Stimulated activated CD4-positive, alpha-beta T cell treated with anti-CD3 and anti-CD28 coated beads, Interleukin-4, amount 100 ng/mL, for 1 hour (primary cell): Measurements from ENCODE around the gene SIT1.
A peak's percentile ranks its signal among the peaks of the same experiment; 100 is the strongest.

Experiments
- DNase-seq: peaks from one replicate; pipeline ENCODE4 v3.0.0-alpha.2; 2020

Gene SIT1

GRCh38 chr9:35603986-35604577, 46.6 kb downstream of the SIT1 start:
- peak; percentile 99 for DNase-seq

DNA sequence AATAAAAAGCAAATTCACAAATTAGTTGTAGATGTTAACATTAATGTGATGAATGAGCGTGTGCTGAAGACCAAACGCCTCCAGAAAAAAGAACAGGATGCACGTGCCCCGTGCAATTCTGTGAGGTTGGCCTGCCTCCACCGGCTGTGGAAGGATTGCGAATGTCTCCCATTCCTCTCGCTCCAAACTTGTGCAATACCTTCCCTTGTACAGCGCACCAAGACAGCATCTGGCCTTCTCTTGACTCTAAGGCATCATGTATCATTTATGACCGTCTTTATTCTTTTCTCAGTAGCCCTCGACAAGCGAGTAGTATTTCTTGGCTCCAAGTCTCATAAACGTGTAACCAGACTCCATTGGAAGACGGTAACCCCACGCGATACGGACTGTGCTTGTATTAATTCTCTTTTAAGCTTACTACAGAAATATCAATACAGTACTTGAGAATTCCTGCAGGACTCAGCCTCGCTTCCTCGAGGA, 47.2 kb downstream of the SIT1 start:
- peak; percentile 27 for DNase-seq

DNA sequence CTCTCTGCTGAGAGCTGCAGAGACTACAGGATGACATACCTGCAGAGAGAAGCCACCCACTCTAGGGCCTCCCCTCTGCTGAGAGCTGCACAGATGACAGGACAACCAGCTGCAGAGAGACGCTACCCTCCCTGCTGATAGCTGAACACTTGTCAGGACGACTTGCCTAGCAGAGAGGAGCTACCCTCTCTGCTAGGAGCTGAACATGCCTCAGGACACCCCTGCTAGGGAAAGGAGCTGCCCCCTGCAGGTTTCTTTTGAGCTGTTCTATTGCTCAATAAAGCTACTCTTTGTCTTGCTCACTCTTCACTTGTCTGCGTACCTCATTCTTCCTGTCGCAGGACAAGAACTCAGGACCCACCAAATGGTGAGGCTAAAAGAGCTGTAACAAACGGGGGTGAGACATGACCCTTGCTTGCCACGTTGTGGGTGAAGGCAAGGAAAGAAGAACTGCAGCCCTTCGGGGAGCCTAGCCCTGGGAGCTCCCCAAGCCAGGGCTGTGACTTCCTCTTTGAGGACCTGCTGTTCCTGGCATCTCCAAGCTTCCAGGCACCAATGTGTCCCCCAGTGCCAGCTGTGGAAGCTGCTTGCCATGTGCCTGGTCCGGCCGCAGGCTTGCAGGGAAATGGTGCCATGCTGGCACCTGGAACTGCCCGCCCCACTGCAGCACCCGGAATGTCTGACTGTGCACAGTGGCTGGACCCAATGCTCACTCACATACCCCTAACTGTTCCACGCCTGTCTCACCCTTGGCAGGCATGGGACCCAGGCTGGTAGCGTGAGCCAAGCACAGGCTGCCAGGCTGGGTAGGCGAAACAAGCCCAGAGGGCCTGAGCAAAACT, 50.7 kb downstream of the SIT1 start:
- DNase-seq: no peak
